HepG2 (cell line): ENCODE measurements around the gene CD81. TPM values are rescaled to one million over a fixed set of nuclear protein-coding genes. Genes with fewer than 3 reads are reported as not detected.

Source experiments
- ARNT2 ChIP-seq: sonication (generic); formaldehyde crosslinking; IDR thresholded peaks from 2 replicates; pipeline ENCODE4 v1.8.0; 2022; ENCODE audit warnings: mild to moderate bottlenecking, low read depth, missing genetic modification reagents, moderate library complexity
- ATF7-NPFF ChIP-seq: sonication (generic); formaldehyde crosslinking; IDR thresholded peaks from 2 replicates; pipeline ENCODE4 v1.8.1; 2023; ENCODE audit warnings: mild to moderate bottlenecking, low read depth, missing genetic modification reagents, moderate library complexity
- CBX2 ChIP-seq, 2 experiments: fragments of 200-600 bp in 1 of 2; sonication (generic); formaldehyde crosslinking in 1 of 2; IDR thresholded peaks; 2 replicates each; pipeline versions ENCODE4 v1.7.0 to v1.8.1; 2018 to 2022; ENCODE audit warnings: low read depth in 2 of 2, low read length in 1 of 2, mild to moderate bottlenecking in 1 of 2, missing genetic modification reagents in 1 of 2
- DMAP1 ChIP-seq: IDR thresholded peaks from 2 replicates; pipeline ENCODE4 v1.6.1; 2016
- ESRRA ChIP-seq: sonication (generic); formaldehyde crosslinking; IDR thresholded peaks from 2 replicates; pipeline ENCODE4 v1.5.1; 2020; ENCODE audit warnings: mild to moderate bottlenecking, low read depth, missing genetic modification reagents
- ETS1 ChIP-seq: sonication (generic); formaldehyde crosslinking; IDR thresholded peaks from 2 replicates; pipeline ENCODE4 v1.4.0; 2020; ENCODE audit warnings: missing genetic modification reagents
- FOSL1 ChIP-seq: sonication (generic); formaldehyde crosslinking; IDR thresholded peaks from 2 replicates; pipeline ENCODE4 v1.9.0; 2021; ENCODE audit warnings: missing genetic modification reagents, borderline replicate concordance
- GATAD2A ChIP-seq: IDR thresholded peaks from 2 replicates; pipeline ENCODE4 v1.6.1; 2016
- GRHL1 ChIP-seq: sonication (generic); formaldehyde crosslinking; conservative IDR thresholded peaks from 2 replicates; pipeline ENCODE4 v1.8.0; 2022; ENCODE audit warnings: missing genetic modification reagents
- GZF1 ChIP-seq: sonication (generic); formaldehyde crosslinking; IDR thresholded peaks from 2 replicates; pipeline ENCODE4 v1.5.1; 2020; ENCODE audit warnings: mild to moderate bottlenecking, missing genetic modification reagents
- HHEX ChIP-seq: IDR thresholded peaks from 2 replicates; pipeline ENCODE4 v1.6.1; 2016; ENCODE audit warnings: control low read depth
- HINFP ChIP-seq: sonication (generic); formaldehyde crosslinking; IDR thresholded peaks from 2 replicates; pipeline ENCODE4 v1.4.0; 2020; ENCODE audit warnings: low read depth, mild to moderate bottlenecking, missing genetic modification reagents
- JDP2 ChIP-seq: sonication (generic); formaldehyde crosslinking; IDR thresholded peaks from 2 replicates; pipeline ENCODE4 v1.8.1; 2022; ENCODE audit warnings: missing genetic modification reagents, borderline replicate concordance
- KDM6A ChIP-seq: IDR thresholded peaks from 2 replicates; pipeline ENCODE4 v1.6.1; 2016; ENCODE audit warnings: low read depth
- MAFG ChIP-seq: sonication (generic); formaldehyde crosslinking; IDR thresholded peaks from 2 replicates; pipeline ENCODE4 v1.5.1; 2020; ENCODE audit warnings: mild to moderate bottlenecking, missing genetic modification reagents
- NFYC ChIP-seq: IDR thresholded peaks from 2 replicates; pipeline ENCODE4 v1.6.1; 2016; ENCODE audit warnings: missing genetic modification reagents, missing compliant biosample characterization
- NR3C1 ChIP-seq: sonication (generic); formaldehyde crosslinking; IDR thresholded peaks from 2 replicates; pipeline ENCODE4 v1.4.0; 2020; ENCODE audit warnings: missing genetic modification reagents
- PLRG1 ChIP-seq: fragments of 450-650 bp; conservative IDR thresholded peaks from 2 replicates; pipeline ENCODE4 v1.6.1; 2016
- TARDBP ChIP-seq: sonication (generic); formaldehyde crosslinking; IDR thresholded peaks from 2 replicates; pipeline ENCODE4 v1.8.0; 2022; ENCODE audit warnings: mild to moderate bottlenecking, missing genetic modification reagents
- TBX3 ChIP-seq: fragments of 450-650 bp; IDR thresholded peaks from 2 replicates; pipeline ENCODE4 v1.6.1; 2017; ENCODE audit warnings: antibody characterized with exemption, mild to moderate bottlenecking, inconsistent platforms, borderline replicate concordance
- ZBTB20 ChIP-seq: sonication (generic); formaldehyde crosslinking; IDR thresholded peaks from 2 replicates; pipeline ENCODE4 v1.8.1; 2023; ENCODE audit warnings: missing genetic modification reagents, low read depth, mild to moderate bottlenecking, borderline replicate concordance
- ZBTB38 ChIP-seq: sonication (generic); formaldehyde crosslinking; IDR thresholded peaks from 2 replicates; pipeline ENCODE4 v1.5.1; 2020; ENCODE audit warnings: mild to moderate bottlenecking, missing genetic modification reagents
- ZNF253 ChIP-seq: sonication (generic); formaldehyde crosslinking; IDR thresholded peaks from 2 replicates; pipeline ENCODE4 v1.8.0; 2022; ENCODE audit warnings: mild to moderate bottlenecking, missing genetic modification reagents, borderline replicate concordance
- ZNF530 ChIP-seq: sonication (generic); formaldehyde crosslinking; IDR thresholded peaks from 2 replicates; pipeline ENCODE4 v1.5.0; 2020; ENCODE audit warnings: low read depth, mild to moderate bottlenecking, missing genetic modification reagents
- ZNF597 ChIP-seq: sonication (generic); formaldehyde crosslinking; IDR thresholded peaks from 2 replicates; pipeline ENCODE4 v1.5.0; 2020; ENCODE audit warnings: missing genetic modification reagents
- ZNF773 ChIP-seq: sonication (generic); formaldehyde crosslinking; IDR thresholded peaks from 2 replicates; pipeline ENCODE4 v1.4.0; 2020; ENCODE audit warnings: missing genetic modification reagents, borderline replicate concordance
- ZNF83 ChIP-seq: sonication (generic); formaldehyde crosslinking; IDR thresholded peaks from 2 replicates; pipeline ENCODE4 v1.4.0; 2020; ENCODE audit warnings: missing genetic modification reagents, mild to moderate bottlenecking, borderline replicate concordance
- polyA plus RNA-seq, 8 experiments: library from polyadenylated mRNA; depleted of rRNA in 3 of 8; stranded (reverse) in 7 of 8; unstranded in 1 of 8; fragments of >200 nt; fragmentation: Illumina TruSeq in 4 of 8; extraction: Trizol in 4 of 8; gene quantifications; 2 replicates each; pipeline versions ENCODE4 v1.2.1 to v1.2.3, GENCODE V29; 2011 to 2016; ENCODE audit warnings: low read depth in 4 of 8, missing spikeins in 1 of 8, mixed read lengths in 1 of 8; ENCODE audit not compliant: insufficient read depth in 1 of 8
- total RNA-seq, 5 experiments: library from RNA; depleted of rRNA; stranded (reverse); fragments of >200 nt; fragmentation: Illumina TruSeq; extraction: Trizol; gene quantifications; 2 replicates each; pipeline ENCODE4 v1.2.3, GENCODE V29; 2016; ENCODE audit warnings: low read depth in 1 of 5

CD81 gene
- total and polyA plus RNA-seq, 2 of the 13 experiments (the other 11 are each of a cell fraction or from before 2014, with no cell fraction given) = not detected

GRCh38 chr11:2400762-2401435 is 23.8 kb downstream of the CD81 start (continued):
- TF ChIP-seq ARNT2 (CRISPR knock-in tag) = peak; percentile 33; the same call in 1 of the 2 replicates
- TF ChIP-seq FOSL1 (CRISPR knock-in tag) = no peak; the same call in 1 of the 2 replicates
- no peak for TF ChIP-seq PLRG1
- no peak for TF ChIP-seq ZNF83 (CRISPR knock-in tag)
- TF ChIP-seq CBX2 (IDR thresholded peaks at IDR 0.05; ENCODE audit: low read depth, low read length) = no peak
- no peak for TF ChIP-seq CBX2 (CRISPR knock-in tag; IDR thresholded peaks at IDR 0.05; ENCODE audit: low read depth)
- no peak for TF ChIP-seq KDM6A (CRISPR knock-in tag)
- no peak for TF ChIP-seq ZBTB38 (CRISPR knock-in tag)
- no peak; the same call in 1 of the 2 replicates for TF ChIP-seq ATF7-NPFF (CRISPR knock-in tag)
- TF ChIP-seq HINFP = no peak; the same call in none of the 2 replicates
- TF ChIP-seq HHEX = no peak
- no peak for TF ChIP-seq ESRRA (CRISPR knock-in tag)
- 0 out of 2 replicates have a peak, but pooled peaks have one; percentile 28 for TF ChIP-seq ZNF773
- no peak for TF ChIP-seq ZNF597 (CRISPR knock-in tag)
- TF ChIP-seq GZF1 (CRISPR knock-in tag) = no peak
- TF ChIP-seq MAFG (CRISPR knock-in tag) = no peak
- TF ChIP-seq GATAD2A (CRISPR knock-in tag) = no peak
- TF ChIP-seq DMAP1 (CRISPR knock-in tag) = no peak
- TF ChIP-seq ETS1 (CRISPR knock-in tag) = no peak
- no peak for TF ChIP-seq NR3C1 (CRISPR knock-in tag)
- TF ChIP-seq NFYC (CRISPR knock-in tag) = no peak
- TF ChIP-seq ZNF253 (CRISPR knock-in tag) = 0 out of 2 replicates have a peak, but pooled peaks have one; percentile 15
- no peak for TF ChIP-seq TBX3
- 0 out of 2 replicates have a peak, but pooled peaks have one; percentile 5 for TF ChIP-seq ZBTB20 (CRISPR knock-in tag)
- TF ChIP-seq TARDBP (CRISPR knock-in tag) = no peak
- TF ChIP-seq JDP2 (CRISPR knock-in tag) = no peak
- TF ChIP-seq ZNF530 (CRISPR knock-in tag) = no peak
- TF ChIP-seq GRHL1 (CRISPR knock-in tag) = no peak
